ENCODE measurements around the gene MUL1.

The MUL1 gene

GRCh38 chr1:20551161-20551560 lies 43.2 kb upstream of the MUL1 start:
- DNase-seq (ENCODE audit: low read depth): no peak
- H3K4me3 ChIP-seq (ENCODE audit: low read depth, low read length): no peak overlapping the region
- no peak for TF ChIP-seq CTCF (IDR thresholded peaks at IDR 0.05; ENCODE audit: insufficient read depth, low read depth, low read length, missing control alignments)

GRCh38 chr1:20546637-20547036 lies 38.7 kb upstream of the MUL1 start:
- TF ChIP-seq CTCF (IDR thresholded peaks at IDR 0.05; ENCODE audit: insufficient read depth, low read depth, low read length, missing control alignments): no peak
- H3K4me3 ChIP-seq (ENCODE audit: low read depth, low read length): no peak overlapping the region
- DNase-seq (ENCODE audit: low read depth): no peak

- DNase-seq (ENCODE audit: low read depth): no peak
- no peak for TF ChIP-seq CTCF (IDR thresholded peaks at IDR 0.05; ENCODE audit: insufficient read depth, low read depth, low read length, missing control alignments)
- H3K4me3 ChIP-seq (ENCODE audit: low read depth, low read length): no peak overlapping the region
These were observed 32.3 kb upstream of the MUL1 start for GRCh38 chr1:20540281-20540680.

- no peak for DNase-seq (ENCODE audit: low read depth)
- no peak for TF ChIP-seq CTCF (IDR thresholded peaks at IDR 0.05; ENCODE audit: insufficient read depth, low read depth, low read length, missing control alignments)
- no peak overlapping the region for H3K4me3 ChIP-seq (ENCODE audit: low read depth, low read length)
These were observed 31.0 kb upstream of the MUL1 start for GRCh38 chr1:20538760-20539551.

- no peak for TF ChIP-seq CTCF (IDR thresholded peaks at IDR 0.05; ENCODE audit: insufficient read depth, low read depth, low read length, missing control alignments)
- DNase-seq (ENCODE audit: low read depth): no peak
- H3K4me3 ChIP-seq (ENCODE audit: low read depth, low read length): no peak overlapping the region
These were observed 30.3 kb upstream of the MUL1 start for GRCh38 chr1:20538227-20538626.

GRCh38 chr1:20534659-20535417 lies 26.9 kb upstream of the MUL1 start:
- no peak for DNase-seq (ENCODE audit: low read depth)
- no peak overlapping the region for H3K4me3 ChIP-seq (ENCODE audit: low read depth, low read length)
- no peak for TF ChIP-seq CTCF (IDR thresholded peaks at IDR 0.05; ENCODE audit: insufficient read depth, low read depth, low read length, missing control alignments)
